ENCODE data around the gene PRKG1.
"Not testable (repeated sequence)": the region's sequence is repeated elsewhere in the genome, so short reads cannot be mapped to it uniquely, and the experiment has no call there.

The PRKG1 gene

DNA sequence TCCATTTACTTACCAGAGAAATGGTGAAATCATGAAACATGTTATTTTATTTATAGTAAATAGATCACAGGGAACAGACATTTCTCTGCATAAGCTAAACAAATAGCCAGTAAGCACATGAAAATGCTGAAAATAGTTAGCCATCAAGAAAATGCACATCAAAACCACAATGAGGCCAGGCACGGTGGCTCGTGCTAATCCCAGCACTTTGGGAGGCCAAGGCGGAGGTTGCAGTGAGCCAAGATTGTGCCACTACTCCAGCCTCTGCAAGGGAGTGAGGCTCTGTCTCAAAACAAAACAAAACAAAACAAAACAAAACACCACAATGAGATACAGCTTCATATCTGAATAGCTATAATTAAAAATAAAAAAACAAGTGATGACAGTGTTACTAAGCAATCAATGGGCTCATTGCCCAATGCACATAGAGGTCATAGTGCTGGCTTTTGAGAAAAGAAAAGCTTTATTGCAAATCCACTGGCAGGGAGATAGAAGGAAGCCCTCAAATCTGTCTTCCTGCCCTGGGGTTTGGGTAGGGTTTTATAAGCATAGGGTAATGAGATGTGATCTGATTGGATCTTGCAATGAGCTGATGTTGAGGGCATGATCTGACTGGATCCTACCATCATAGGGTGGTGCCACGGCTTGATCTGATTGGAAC is 608.9 kb downstream of the PRKG1 start:
- no peak for DNase-seq

DNA sequence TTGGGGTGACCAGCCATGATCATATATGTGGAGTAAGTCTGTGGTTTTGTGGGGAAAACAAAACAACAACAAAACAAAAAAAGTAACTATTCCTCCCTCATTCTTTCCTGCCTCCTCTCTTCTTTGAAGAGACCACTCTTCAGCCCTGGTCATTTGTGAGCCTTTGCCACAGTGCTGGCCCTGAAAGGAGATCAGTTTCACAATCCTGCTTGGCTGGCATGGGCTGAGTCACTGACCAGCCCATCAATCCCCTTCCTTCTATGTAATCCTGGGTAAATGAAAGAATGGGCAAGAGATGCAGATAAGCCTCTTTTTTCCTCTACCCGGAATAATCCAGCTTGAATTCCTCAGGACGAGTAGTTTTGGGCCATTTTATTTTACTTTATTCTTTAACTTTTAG is 611.5 kb downstream of the PRKG1 start:
- DNase-seq = no peak

DNA sequence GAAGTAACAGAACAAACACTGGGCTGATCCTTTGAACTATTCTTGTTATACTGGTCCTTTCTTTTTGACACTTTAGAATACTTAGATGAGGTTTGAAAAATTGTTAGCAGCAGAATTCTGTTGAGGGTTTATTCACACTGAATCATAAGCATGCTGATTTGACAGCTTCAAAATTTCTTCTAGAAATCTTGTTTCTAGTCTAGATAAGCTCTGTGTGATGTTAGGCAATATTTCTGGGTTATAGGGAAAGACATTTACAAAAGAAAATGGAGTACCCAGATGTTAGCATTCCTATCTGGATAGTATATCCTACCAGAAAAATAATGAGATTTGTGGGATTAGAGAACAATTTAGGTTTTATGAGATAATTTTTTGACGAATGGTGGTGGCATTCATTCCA is 613.0 kb downstream of the PRKG1 start:
- DNase-seq = no peak

GRCh38 chr10:51688826-51689225 is 614.5 kb downstream of the PRKG1 start:
- not testable (repeated sequence) for DNase-seq

GRCh38 chr10:51689536-51689935 is 615.2 kb downstream of the PRKG1 start:
- DNase-seq = no peak

GRCh38 chr10:51691135-51691534 is 616.8 kb downstream of the PRKG1 start:
- no peak for DNase-seq

- DNase-seq = no peak
Observed at GRCh38 chr10:51694086-51694768, 619.9 kb downstream of the PRKG1 start.

GRCh38 chr10:51696251-51696650 is 622.0 kb downstream of the PRKG1 start:
- DNase-seq = no peak

DNA sequence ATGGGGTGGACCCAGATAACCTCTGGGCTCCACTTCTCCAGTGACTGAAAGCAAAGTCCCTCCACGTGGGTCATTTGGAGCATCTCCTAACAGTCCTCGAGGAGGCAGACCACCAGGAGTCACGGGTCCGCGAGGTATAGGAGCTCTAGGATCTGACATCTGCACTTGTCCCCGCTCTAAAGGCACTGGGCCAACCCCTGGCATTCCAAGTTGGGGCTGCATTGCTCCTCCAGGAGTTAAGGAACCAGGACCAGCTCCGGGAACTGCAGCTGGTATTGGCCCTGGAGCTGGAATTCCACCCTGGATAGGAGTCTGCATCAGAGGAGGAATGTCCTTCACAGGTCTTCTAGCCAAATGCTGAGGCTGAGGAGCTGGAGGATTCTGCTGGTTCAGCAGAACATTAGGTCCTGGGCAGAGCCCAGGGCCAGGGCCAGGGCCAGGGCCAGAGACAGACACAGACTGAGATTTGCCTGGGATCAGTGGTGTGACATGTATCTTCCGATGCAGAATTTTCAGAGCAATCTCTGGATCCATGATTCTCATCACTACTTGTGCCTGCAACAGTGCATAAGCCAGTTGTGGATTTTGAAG is 624.3 kb downstream of the PRKG1 start:
- no peak for DNase-seq

GRCh38 chr10:51699145-51699474 is 624.8 kb downstream of the PRKG1 start:
- no peak for DNase-seq

DNA sequence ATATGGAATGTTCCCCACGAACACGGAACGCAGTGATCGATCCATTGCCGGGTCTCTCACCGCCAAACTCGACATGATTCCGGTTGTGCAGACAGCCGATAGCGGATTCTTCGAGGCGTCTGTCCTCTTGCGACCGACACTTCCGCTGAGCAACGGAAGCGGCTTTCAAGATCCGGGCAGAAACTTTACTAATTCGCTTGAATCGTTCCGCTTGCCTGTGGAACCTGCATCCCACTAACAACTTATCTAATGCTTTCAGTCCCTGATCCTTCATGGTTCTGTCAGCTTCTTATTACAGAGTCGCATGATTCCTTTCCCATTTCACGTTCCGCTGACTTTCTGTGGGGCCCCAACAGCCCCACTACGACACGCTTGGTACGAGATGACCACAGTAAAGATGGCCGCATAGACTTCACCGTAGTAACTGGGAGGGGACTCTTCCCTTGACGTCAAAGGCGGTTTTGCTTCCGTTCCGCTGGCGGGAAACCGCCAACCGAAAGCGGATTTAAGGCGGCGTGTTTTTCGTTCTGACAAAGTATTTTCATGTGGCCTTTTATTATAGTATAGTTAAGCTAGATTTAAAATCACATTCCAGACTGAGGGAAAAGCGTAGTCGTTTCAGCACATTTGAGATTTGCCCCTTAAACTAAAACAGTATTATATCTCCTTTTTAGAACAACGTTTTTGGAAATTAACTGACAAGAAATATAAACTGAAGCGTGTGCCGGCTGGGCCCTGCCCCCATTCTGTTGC is 625.4 kb downstream of the PRKG1 start, which contains the start of gene CSTF2T:
CSTF2T (minus strand) TSS at position 121 of the 753 bp plus-strand sequence; CDS start at position 75, 46 bp downstream.
- DNase-seq = peak; percentile 53

- no peak for DNase-seq
Observed at GRCh38 chr10:51700228-51700817, 626.0 kb downstream of the PRKG1 start.

GRCh38 chr10:51705774-51706173 is 631.5 kb downstream of the PRKG1 start:
- no peak for DNase-seq

GRCh38 chr10:51706225-51706624 is 631.9 kb downstream of the PRKG1 start:
- DNase-seq = no peak

GRCh38 chr10:51707392-51707791 is 633.1 kb downstream of the PRKG1 start:
- no peak for DNase-seq

- DNase-seq = no peak
Observed at GRCh38 chr10:51707821-51708424, 633.6 kb downstream of the PRKG1 start.

DNA sequence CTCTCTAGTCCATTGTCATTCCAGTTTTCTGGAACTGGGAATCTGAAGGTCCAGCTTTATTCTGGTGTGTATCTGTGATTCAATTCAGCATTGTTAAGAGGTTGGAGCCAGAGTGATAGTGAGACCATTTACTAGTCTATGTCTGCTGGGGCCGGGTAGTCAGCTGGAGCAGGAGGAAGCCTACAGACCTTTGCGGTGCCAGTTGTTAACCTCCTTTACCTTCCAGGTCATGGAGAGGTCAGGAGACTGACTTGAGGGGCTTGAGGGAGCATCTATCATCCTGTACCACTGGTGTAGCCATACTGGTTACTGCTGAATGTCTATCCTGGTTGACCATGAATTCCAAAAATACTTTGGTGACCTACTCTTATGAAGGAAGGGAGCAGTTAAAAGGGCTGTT is 634.3 kb downstream of the PRKG1 start:
- DNase-seq = no peak

GRCh38 chr10:51709324-51709972 is 635.2 kb downstream of the PRKG1 start:
- no peak for DNase-seq

- DNase-seq = no peak
Observed at GRCh38 chr10:51711519-51711891, 637.2 kb downstream of the PRKG1 start.

DNA sequence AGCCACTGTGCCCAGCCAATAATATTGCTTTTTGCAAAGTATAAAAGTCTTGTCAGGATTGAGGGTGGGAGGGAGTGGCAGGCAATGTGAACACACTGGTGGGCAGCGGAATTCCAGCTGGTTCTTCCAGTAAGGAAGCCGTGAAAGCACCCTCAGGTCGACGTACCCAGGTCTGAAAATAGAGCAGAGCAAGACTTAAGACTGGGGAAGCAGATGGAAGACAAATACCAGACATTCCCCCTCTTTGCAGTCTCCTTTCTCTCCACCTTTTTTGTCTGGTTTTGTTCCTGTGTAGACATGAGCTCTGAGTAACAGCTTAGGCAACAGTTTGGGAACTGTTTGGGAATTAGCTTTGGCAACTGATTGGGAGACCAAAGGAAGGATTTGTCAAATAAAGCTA is 642.7 kb downstream of the PRKG1 start:
- DNase-seq = no peak

GRCh38 chr10:51718804-51719291 is 644.6 kb downstream of the PRKG1 start:
- DNase-seq = no peak

DNA sequence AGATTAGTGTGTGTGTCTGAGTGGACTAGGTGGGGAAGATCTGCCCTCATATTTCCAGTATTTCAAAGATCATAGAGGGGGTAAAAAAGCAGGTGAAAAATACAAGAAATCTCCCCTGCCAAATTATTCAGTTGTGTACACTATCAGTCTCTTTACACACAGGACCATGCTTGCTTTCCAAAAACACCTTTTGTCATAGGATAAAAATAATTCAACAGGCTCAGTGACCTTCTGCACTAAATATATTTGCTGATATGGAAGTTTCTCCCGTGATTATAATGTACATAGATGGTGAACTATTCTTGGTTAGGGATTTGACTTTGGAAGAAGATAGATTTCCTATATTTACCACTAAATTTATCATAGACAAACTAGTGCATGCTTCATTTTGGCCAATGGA is 649.8 kb downstream of the PRKG1 start:
- DNase-seq = no peak

All from NCI-H1105 (cell line).